NCI-H2107 (cell line): Measurements from ENCODE around the gene PIEZO1.

Experiments
- DNase-seq: peaks from one replicate; lab custom pipeline; 2025; lab: John Stamatoyannopoulos, UW

PIEZO1 gene

DNA sequence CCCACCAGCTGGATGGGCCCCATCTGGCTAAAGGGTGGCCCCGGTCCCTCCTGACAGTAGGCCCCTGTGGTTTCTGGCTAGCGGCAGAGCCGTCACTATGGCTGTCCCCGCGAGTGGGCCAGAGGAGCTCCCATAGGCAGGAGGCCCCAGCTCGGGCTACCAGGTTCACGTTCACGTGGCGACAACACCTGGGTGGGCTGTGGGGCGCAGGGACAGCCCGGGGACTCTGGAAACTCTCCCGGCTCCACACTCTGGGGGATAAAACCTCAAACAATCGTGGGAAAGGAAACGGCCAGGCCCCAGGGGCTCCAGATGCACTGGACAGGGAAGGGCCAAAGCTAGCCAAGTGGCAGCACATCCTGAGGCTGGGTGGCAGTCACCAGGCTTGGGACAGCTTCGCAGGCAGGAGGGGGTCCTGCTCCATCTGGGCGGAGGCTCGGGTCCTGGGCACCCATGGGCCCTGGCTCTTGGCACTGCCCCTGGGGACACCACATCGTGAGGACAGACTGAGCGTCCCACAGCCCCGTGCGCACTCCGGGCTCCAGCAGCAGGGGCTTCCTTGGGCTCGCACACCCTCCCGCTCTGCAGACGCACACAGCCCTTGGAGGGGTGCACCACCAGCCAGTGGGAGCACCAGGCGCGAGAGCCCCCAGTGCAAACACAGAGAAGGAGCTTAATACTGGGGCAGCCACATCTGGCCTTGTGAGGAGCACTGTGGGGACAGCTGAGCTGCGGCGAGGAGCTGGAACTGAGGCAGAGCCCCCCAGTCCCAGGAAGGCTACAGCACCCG lies 83.2 kb downstream of the PIEZO1 start:
- no peak for DNase-seq

DNA sequence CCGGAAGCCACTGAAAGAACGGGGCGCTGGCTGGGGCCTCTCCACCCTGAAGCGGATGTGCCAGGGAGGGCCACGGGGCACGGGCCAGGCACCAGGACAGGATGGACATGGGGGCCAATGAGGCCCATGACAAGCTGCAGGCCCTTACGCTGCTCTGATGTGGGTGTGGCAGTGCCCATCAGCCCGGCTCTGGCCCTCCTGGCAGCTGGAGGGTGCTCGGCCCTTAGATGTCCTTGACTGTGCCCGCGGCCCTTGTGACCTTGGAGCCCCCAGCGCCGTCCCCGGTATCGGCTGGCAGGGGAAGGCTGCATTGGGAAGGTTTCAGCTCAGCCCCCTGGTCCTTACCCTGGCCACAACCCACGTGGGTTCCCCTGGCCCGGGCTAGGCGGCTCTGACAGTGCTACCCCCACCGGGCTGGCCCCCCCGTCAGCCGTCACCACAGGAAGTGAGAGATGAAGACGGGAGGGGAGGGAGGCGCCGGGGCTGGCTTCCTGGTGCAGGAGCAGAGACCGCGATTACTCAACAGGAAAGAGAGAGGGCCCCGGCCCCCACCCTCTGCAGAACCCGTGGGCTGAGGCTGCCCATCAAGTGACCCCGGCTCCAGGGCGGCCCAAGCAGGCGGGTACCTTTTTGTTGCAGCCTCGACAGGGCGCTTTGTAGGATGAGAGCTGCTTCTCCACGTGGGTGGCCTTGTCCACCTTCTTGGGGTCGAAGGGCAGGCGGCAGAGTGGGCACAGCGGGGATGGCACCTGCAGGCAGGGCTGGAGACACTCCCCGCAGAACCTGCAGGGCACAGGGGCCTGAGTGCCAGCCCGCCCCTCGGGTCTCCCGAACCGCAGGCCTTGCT lies 84.2 kb downstream of the PIEZO1 start:
- DNase-seq: no peak

DNA sequence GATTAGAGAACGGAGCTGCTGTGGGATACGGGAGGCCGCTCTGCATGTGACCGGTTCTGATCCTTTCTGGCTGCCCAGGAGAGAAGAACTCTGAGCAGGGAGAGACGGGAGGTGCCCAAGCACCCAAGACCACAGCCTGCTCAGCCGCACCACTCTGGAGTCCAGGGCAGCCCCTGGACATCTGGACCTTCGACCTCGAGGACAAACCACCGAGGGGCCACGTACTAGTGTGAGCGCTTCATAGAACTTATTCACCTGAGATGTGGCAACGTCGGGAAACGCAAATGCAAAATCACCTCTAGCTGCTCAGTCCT lies 84.7 kb downstream of the PIEZO1 start:
- DNase-seq: no peak

DNA sequence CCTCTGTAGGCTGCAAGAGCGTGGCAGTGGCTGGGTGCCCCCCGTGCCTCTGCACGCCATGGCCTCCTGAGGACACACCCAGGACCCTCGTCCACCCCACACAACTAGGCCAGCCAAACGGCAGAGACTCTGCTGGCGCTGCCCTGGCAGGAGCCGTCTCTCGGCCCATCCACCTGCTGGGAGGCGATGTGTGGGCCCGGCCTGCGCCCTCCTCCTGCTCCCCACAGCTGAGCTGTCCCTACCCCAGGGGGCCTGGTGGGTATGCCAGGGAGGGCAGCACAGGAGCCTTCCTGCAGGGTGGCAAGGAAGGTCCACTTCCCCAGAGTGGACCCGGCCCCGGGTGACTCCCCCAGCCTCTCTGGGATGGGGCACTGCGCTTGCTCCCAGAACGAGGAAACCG lies 85.8 kb downstream of the PIEZO1 start:
- DNase-seq: no peak

DNA sequence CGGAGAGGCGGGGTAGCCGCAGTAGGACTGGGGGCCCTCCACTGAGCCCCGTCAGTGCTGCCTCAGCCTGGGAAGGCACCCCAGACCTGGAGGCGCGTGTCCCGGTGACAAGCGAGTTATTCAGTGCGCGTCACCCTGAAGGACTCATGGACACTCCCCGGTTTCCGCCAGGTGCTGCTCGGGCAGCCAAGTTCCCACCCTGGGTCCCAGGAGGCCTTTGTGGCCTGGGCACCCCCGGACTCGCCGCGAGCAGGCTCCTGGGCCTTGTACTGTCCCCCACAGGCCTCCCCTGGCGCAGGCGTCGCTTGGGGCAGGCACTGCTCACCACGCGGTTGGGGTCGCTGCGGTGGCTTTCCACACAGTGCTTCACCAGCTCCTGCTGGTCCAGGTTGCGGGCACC lies 86.4 kb downstream of the PIEZO1 start:
- DNase-seq: no peak

- no peak for DNase-seq
Measured at GRCh38 chr16:88697831-88698615, 87.0 kb downstream of the PIEZO1 start.

DNA sequence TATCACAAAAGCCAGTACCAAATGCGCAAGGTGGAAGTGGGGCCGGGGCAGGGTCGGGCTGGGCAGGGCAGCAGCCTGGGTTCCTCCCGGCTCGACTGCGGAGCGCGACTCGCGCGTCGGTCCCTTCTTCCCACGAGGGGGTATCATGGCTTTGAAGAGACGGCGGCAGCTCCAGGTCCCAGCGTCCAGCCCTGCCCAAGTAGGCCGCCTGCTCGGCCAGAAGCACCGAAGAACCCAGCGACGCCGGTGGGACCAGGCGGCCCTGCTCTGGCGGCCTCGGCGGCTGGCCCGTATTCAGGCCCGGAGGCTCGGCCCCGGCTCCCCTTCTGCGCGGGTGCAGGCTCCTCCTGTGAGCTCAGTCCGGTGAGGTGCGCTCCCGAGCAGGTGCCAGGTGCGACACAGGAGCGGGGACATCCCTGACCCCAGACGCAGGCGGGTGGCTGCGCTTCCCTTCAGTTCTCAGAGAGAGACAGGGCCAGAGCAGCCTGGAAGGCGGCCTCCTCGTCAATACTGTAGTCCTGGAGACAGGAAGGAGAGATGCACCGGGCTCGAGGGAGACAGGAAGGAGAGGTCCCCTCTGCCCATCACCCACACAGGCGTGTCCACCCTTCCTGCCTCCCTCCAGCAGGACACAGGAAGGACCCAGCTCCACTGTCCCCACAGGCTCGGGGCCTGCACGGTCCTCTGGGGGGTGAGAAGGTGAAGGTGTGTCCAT lies 87.7 kb downstream of the PIEZO1 start:
- no peak for DNase-seq

GRCh38 chr16:88696441-88696840 lies 88.6 kb downstream of the PIEZO1 start:
- DNase-seq: no peak

DNA sequence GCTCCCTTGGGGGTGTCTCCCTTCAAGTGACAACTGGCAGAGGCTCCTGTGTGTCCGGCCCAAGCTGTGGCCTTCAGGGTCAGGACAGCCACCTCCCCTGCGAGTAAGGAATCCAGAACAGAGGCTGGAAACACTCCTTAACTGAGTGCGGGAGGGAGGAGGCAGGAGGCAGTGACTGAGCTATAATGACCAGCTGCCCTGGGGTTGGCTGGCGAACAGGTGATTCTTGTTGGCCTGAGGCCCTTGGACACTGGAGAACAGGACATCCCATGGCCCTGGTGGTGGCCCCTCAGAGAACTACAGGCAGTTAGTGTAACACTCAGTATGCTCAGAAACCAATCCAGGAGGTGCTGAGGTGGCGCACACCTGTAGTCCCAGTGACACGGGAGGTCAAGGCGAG lies 89.3 kb downstream of the PIEZO1 start:
- DNase-seq: no peak

- DNase-seq: no peak
Measured at GRCh38 chr16:88695218-88695617, 89.8 kb downstream of the PIEZO1 start.

DNA sequence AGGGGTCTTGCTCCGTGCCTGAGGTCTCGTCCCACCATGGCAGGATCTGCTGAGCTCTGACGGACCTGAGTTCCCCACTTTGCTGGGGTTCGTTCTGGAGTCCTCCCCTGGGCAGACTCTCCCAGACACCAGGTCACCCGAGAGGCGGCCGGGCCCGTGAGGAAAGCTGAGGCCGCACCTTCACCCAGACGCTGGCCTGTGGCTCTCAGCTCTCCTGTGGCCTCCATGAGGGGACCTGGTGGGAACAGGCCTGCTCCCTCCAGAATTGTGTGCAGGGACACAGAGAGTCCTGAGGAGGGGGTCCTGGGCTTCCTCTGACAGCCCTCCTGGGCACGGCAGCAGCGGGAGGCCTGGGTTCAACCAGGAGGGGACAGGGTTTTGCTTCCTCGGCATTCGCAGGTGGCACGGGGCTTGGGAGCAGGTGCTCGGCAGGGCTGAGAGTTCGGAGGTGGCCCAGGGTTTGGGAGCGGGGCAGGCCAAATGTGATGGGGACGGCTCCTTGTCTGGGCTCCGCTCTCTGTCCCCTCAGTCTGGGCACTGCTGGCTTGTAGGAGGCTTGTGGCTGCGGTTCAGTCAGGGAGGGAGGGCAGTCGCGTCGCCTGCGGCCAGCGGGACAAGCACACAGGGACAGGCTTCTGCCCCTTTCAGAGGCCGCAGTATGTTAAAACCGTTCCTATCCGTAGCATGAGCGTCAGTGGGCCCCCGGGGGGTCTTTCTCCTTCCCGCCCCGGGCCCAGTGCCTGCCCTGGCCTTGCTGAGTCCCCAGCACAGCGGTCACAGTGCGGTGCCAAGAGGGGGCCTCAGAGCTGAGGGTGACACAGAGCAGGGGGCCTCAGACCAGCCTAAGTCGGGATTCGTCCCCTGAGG lies 90.6 kb downstream of the PIEZO1 start:
- no peak for DNase-seq

DNA sequence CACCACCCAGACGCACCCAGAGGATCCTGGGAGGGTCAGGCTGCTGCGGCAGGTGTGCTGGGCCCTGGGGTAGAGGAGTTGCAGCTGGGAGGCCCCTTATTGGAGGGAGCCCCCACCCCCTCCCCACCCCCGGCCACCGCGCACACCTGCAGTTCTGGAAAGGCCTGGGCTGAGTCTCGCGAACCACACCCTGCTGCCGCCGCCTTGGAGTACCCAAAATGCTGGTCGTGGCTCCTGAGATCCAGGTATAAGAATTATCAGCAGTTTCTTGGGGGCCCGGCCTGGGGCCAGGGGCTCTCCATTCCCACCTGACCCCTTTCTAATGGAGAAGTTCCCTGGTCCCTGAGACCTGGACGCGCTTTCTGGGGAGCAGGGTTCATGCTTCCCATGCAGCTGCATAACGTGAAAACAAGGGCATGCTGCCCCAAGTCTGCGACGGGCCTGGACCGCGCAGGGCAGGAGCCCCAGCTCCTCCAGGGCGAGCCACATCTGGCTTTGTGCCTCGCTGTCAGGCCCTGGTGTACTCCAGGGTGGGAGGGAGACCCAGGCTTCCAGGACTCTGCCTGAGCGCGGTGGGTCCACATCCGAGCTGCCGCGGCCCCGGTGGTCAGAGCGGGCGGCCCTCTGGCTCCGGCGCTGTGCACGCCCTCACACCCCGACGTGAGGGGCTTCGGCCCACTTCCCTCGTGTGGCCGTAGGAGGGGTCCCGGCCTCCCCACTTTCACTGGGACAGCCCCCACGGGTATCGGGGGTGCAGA lies 91.4 kb downstream of the PIEZO1 start:
- DNase-seq: no peak

DNA sequence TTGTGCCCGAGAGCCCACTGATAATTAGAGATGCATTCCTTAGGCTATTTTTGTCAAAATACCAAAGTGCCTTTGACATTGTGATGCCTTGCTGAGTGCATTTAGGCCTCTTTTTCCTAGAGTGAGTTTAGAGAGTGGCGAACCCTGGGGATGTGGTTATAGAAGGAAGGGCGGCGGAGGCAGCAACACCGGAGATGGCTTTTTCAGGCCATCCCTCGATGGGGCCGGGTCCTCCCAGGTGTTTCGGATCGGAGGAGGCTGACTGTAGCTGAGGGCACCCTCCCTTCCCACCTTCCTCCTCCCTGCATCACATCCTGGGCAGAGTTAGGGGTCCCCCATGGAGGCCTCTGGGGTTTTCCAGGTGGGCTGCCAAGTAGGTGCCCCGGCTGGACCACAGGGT lies 92.2 kb downstream of the PIEZO1 start:
- no peak for DNase-seq

DNA sequence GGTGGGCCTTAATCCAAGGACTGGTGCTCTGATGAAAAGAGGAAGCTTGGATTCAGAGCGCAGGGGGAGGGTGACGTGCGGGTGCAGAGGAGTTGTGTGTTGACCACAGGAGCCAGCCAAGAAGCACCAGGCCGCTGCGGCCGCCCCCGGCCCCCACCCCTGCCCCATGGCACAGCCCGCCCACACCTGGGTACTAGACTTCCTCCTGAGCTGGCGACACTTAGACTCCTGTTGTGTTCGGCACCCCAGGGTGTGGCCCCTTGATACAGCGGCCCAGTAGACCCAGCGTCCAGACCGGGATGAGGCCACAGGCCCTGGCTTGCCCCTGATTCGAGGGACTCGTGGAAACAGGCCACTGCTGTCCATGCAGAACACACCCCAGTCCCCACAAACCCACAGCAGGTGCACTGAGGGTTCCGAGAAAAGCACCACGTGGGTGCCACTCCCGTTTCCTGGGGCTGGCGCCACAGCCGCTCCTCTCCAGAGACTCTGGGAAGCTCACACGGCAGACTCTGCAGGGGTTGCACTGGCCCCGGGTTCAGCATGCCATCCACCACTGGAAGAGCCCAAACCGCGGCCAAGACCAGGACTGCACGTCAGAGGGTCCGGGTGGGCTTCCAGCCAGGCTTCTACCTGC lies 93.0 kb downstream of the PIEZO1 start:
- DNase-seq: no peak

DNA sequence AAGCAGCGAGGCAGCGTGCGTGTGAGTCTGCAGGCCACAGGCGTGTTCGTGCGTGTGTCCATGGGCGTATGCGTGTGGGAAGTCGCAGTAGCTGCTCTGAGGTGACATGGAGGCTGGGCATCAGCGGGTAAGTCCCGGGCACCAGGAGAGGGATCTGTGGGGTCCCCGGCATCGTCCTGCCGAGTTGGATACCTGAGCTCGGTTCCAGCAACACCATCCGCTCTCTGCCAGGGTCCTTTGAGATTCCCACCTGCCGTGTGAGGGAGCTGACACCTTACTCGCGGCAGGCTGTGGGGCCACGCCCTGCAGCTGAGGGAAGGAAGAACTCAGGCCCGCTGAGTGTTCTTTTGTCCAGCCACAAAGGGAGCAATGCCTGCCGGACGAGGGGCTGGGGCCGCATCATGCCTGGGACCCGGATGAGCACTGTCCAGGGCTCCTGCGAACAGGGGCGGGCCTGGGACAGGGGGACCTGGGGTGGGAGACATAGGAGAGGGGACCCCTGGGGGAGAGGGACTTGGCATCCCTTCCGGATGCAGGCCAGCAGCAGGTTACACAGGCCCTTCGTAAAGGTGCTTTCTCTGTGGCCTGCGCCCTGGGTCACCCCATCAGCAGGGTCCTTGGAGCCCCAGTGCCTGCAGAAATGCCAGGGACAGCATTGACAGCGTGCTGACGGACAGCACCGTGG lies 93.7 kb downstream of the PIEZO1 start:
- DNase-seq: no peak

DNA sequence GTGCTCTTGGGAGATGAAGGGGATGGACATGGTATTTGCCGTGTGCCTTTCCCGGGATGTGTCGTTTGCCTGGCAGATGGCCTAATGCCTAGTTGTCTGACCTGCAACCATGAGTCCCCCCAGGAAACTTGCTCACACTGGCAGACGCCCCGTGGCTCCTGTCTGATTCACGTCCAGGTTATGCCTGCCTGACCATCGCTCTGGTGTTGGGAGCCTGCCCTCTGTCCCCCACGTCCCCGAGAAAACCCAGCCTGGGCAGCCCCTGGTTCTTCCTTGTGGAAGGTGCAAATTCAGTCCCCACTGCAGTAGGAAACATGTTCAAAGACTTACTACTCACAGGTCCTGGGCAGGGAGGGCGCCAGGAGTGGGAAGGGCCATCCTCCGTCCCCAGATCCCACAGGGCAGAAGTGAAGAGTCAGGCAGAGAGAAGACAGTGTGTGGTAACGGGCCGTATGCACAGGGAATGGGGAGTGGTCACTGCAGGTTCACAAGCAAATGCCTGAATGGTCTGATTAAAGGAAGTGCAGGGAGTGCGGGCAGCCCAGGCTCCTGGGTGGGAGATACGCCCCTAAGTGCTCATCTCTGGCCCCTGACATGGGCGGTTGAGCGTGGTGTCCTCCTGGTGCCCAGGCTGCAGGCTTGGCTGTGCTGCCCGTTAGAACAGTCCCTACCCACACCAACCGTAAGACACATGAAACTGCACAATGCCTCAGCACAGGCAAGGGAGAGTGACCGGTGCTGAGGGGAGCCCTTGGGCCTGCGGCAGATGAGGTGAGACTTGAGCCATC lies 94.5 kb downstream of the PIEZO1 start:
- DNase-seq: no peak

- DNase-seq: peak; percentile 52
Measured at GRCh38 chr16:88688013-88688778, 96.8 kb downstream of the PIEZO1 start.

DNA sequence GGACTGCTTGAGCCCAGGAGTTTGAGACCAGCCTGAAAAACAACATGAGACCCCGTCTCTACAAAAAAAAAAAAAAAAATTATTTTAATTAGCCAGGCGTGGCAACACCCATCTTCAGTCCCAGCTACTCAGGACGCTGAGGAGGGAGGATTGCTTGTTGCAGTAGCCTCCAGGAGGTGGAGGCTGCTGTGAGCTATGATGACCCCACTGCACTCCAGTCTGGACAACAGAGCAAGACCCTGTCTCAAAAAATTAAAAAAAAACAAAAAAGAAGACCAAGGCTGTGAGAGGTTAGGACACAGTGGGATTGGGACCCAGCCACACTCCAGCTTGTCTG lies 97.4 kb downstream of the PIEZO1 start:
- no peak for DNase-seq
